22Rv1 (cell line): Measurements from ENCODE around the gene MYH6.
"Not testable (repeated sequence)": the region's sequence is repeated elsewhere in the genome, so short reads cannot be mapped to it uniquely, and the experiment has no call there.

Experiments used
- H3K27ac ChIP-seq: fragments of 450-650 bp; 2 replicates; pipeline ENCODE4 v1.5.1; 2017
- ZFX ChIP-seq: fragments of 450-650 bp; IDR thresholded peaks from 2 replicates; pipeline ENCODE4 v1.6.1; 2017; ENCODE audit warnings: antibody characterized with exemption, borderline replicate concordance
- TF ChIP-seq, protein P1 (sequence below): fragments of 450-650 bp; IDR thresholded peaks from 2 replicates; pipeline ENCODE4 v1.5.1; 2017; ENCODE audit warnings: mild to moderate bottlenecking

Gene MYH6

DNA sequence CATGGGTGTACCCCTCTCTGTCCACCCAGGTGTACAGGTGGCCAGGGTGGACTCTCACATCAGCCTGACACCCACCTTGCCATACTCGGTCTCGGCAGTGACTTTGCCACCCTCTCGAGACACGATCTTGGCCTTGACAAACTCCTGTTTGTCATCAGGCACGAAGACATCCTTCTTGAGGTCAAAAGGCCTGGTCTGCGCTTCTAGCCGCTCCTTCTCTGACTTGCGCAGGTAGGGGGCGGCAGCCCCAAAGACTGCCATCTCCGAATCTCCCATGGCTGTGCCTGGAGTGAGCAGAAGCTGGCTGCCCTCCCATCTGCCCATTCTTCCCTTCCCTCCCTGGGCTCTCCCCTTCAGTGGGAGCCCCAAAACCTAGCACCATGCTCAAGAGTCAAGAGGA is 25.4 kb upstream of the MYH6 start:
- H3K27ac ChIP-seq = no peak overlapping the region
- TF ChIP-seq, protein P1, sequence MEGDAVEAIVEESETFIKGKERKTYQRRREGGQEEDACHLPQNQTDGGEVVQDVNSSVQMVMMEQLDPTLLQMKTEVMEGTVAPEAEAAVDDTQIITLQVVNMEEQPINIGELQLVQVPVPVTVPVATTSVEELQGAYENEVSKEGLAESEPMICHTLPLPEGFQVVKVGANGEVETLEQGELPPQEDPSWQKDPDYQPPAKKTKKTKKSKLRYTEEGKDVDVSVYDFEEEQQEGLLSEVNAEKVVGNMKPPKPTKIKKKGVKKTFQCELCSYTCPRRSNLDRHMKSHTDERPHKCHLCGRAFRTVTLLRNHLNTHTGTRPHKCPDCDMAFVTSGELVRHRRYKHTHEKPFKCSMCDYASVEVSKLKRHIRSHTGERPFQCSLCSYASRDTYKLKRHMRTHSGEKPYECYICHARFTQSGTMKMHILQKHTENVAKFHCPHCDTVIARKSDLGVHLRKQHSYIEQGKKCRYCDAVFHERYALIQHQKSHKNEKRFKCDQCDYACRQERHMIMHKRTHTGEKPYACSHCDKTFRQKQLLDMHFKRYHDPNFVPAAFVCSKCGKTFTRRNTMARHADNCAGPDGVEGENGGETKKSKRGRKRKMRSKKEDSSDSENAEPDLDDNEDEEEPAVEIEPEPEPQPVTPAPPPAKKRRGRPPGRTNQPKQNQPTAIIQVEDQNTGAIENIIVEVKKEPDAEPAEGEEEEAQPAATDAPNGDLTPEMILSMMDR = no peak
- no peak for TF ChIP-seq ZFX

DNA sequence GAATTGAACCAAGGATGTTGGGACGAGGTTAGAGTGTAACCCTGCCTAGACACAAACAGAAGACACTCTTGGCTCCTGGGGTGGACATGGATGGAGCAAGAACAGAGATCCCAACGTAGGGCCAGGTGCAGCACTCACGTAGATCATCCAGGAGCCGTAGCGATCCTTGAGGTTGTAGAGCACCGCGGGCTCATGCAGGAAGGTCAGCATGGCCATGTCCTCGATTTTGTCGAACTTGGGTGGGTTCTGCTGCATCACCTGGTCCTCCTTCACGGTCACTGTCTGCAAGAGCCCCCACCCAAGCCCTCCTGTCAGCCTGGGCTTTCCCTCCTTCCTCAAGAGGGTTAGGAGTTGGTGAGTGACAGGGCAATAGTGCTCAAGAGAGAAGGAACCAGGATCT is 24.9 kb upstream of the MYH6 start:
- no peak for TF ChIP-seq ZFX
- TF ChIP-seq, protein P1 = no peak

DNA sequence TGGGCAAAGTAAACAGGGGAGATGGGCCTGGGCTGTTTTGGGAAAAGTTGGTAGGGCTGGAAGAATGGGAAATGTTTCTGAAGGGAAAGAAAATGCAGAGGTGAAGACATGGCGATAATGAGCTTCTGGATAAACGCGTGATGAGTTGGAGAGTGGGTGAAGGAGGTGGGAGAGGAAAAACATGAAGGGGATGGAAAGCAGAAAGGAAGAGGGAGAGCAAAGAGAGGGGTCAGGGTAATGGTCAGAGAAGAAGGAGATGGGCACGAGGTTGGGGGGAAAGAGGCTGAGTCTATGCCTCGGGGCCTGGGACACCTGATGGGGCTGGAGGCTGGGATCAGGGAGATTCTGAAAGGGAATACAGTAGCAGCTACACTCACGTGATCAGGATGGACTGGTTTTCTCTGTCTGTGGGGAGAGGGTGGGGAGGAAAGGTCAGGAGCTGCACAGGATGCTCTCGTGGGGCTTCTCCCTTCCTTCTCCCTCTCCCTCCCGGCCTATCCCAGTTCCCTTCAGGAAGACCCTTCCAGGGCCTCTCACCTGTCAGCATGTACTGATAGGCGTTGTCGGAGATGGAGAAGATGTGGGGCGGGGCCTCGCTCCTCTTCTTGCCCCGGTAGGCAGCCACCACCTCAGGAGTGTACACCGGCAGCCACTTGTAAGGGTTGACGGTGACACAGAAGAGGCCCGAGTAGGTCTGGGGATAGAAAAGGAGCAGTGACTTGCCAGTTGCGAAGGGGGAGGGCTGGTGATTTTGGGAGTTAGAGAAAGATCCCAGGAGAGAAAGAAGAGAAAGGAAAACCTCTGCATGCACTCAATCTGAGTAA is 24.2 kb upstream of the MYH6 start:
- TF ChIP-seq, protein P1 = no peak
- TF ChIP-seq ZFX = no peak
- no peak overlapping the region for H3K27ac ChIP-seq

More for the DNA sequence above, 24.9 kb upstream of the MYH6 start:
- no peak overlapping the region for H3K27ac ChIP-seq

DNA sequence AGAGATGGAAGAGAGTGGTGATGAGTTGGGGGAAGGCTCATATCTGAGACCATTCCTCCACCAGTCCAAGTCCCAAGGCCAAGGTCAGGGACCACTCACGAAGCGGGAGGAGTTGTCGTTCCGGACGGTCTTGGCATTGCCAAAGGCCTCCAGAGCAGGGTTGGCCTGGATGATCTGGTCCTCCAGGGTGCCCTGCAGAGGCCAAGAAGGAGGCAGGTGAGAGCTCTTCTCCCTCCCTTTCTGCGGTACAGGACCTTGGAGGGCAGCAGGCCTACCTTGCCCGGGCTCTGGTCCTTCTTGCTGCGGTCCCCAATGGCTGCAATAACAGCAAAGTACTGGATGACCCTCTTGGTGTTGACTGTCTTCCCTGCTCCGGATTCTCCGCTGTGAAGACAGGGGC is 23.4 kb upstream of the MYH6 start:
- no peak overlapping the region for H3K27ac ChIP-seq
- no peak for TF ChIP-seq ZFX

DNA sequence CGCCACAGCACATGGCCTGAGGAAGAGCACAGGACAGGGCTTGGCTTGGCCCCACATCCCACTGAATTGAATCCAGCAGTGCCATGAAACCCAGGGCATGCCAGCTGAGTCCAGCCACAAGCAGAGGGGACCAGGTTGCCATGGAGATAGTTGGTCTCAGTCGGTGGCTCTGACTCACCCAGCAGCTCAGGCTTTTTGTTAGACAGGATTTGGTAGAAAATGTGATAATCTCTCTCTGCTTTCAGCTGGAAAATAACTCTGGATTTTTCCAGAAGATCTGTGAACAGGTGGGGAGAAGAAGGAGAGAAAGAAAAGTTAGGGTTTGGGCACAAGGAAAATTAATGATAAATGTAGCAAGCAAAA is 22.6 kb upstream of the MYH6 start:
- no peak overlapping the region for H3K27ac ChIP-seq
- TF ChIP-seq, protein P1 = no peak
- TF ChIP-seq ZFX = no peak

DNA sequence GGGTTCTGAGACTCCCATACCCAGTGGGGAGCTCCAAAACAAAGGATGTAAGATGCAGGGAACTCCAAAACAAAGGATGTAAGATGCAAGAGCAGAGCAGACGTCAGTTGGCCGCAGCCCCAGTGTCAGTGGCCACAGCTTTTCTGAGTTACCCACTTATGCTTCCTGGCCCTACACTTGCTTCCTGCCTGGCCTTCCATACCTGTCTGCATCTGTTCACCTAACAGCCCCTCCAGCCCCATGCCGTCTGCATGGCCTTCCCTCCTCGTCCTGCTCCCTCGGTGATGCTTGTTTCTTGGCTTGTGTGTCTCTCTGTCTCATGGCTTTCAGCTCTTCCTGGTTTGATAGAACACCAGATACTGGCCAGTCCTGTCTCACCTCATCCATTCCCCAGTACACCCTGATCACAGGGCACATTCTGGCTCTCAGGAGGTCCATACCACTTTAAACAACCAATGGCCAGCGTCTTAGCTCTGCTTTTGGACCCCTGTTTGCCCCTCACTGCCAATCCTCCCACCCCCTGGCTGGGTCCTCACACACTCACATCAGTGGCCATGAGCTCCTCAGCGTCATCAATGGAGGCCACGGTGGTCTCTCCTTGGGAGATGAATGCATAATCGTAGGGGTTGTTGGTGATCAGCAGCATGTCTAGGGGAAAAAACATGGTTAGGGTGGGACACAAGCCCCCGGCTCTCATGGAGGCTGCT is 22.1 kb upstream of the MYH6 start:
- TF ChIP-seq, protein P1 = no peak
- no peak for TF ChIP-seq ZFX
- no peak overlapping the region for H3K27ac ChIP-seq

DNA sequence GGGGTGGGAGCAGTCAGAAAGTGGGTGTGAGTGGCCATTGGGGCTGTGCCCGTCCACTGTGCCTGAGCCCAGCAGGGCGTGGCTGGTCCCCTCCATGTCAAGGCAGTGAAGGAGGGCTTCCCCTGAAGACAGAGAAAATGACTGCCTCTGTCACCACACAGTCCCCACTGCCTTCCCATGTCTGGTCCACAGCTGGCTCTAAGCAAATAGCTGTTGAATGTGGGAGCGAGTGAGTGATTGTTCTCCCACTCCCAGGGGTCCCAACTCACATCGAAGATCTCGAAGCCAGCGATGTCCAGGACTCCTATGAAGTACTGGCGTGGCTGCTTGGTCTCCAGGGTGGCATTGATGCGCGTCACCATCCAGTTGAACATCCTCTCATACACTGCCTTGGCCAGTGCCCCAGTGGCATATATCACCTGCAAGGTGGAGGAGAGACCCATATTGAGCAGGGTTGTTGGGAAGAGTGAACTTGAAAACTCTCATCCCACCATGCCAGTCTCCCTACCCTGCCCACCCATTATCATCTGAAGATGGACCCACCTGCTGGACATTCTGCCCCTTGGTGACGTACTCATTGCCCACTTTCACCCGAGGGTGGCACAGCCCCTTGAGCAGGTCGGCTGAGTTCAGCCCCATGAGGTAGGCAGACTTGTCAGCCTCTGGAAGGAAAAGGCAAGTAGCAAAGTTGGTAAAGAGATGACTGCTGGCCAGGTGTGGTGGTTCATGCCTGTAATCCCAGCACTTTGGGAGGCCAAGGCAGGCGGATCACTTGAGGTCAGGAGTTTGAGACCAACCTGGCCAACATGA is 20.8 kb upstream of the MYH6 start:
- no peak for TF ChIP-seq ZFX
- TF ChIP-seq, protein P1 = no peak
- H3K27ac ChIP-seq = no peak overlapping the region

DNA sequence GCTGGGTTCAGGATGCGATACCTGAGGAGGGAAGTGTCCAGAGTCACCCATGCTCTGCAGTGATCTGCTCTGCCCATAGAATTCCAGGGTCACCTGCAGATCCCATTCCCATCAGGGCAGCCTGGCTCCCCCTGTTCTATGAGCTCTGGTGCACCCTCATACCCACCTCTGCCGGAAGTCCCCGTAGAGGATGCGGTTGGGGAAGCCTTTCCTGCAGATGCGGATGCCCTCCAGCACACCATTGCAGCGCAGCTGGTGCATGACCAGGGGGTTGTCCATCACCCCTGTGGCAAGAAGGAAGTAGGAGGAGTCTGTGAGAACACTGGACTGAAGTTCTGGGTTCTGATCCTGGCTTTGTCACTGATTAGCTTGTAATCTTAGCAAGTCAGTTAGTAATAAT is 17.7 kb upstream of the MYH6 start:
- not testable (repeated sequence) for H3K27ac ChIP-seq
